Stimulated activated naive CD8-positive, alpha-beta T cell treated with anti-CD3 and anti-CD28 coated beads, Interleukin-15, Interleukin-2, amounts not matched to agents 100 U/mL and 50 U/mL, for 24 hours (primary cell): ENCODE measurements around the gene PRPSAP2.
A peak's percentile ranks its signal among the peaks of the same experiment; 100 is the strongest.
"Not testable (repeated sequence)": the region's sequence is repeated elsewhere in the genome, so short reads cannot be mapped to it uniquely, and the experiment has no call there.

Experiments
- ATAC-seq: fragments of 150-1000 bp; cut with Tn5 transposase; one replicate; pipeline ENCODE4 v1.10.0; 2021
- DNase-seq: peaks from one replicate; pipeline ENCODE4 v3.0.0; 2021

Gene PRPSAP2

GRCh38 chr17:18889658-18890057 lies 31.7 kb downstream of the PRPSAP2 start:
- ATAC-seq (no peak), DNase-seq (no peak)

GRCh38 chr17:18891541-18891940 lies 33.6 kb downstream of the PRPSAP2 start:
- no peak for DNase-seq
- ATAC-seq: no peak

- DNase-seq: no peak
- ATAC-seq: no peak
Measured at GRCh38 chr17:18896146-18896545, 38.2 kb downstream of the PRPSAP2 start.

- no peak for DNase-seq
- no peak for ATAC-seq
Measured at GRCh38 chr17:18896947-18897346, 39.0 kb downstream of the PRPSAP2 start.

GRCh38 chr17:18904482-18904881 lies 46.6 kb downstream of the PRPSAP2 start:
- no peak for DNase-seq
- ATAC-seq: no peak

GRCh38 chr17:18905226-18905625 lies 47.3 kb downstream of the PRPSAP2 start:
- no peak for ATAC-seq
- DNase-seq: no peak

- no peak for ATAC-seq
- DNase-seq: no peak
Measured at GRCh38 chr17:18910326-18910725, 52.4 kb downstream of the PRPSAP2 start.

- no peak for DNase-seq
Measured at GRCh38 chr17:18910881-18911280, 53.0 kb downstream of the PRPSAP2 start.

GRCh38 chr17:18916816-18917500 lies 59.0 kb downstream of the PRPSAP2 start:
- no peak for DNase-seq
- ATAC-seq: peak; percentile 24

More at GRCh38 chr17:18910881-18911280, 53.0 kb downstream of the PRPSAP2 start:
- no peak for ATAC-seq

- ATAC-seq: no peak
- no peak for DNase-seq
Measured at GRCh38 chr17:18917506-18918032, 59.6 kb downstream of the PRPSAP2 start.

- ATAC-seq (no peak), DNase-seq (no peak)
Measured at GRCh38 chr17:18919963-18920362, 62.0 kb downstream of the PRPSAP2 start.

GRCh38 chr17:18920911-18921441 lies 63.0 kb downstream of the PRPSAP2 start:
- DNase-seq: no peak
- ATAC-seq: peak; percentile 29

- no peak for ATAC-seq
- DNase-seq: no peak
Measured at GRCh38 chr17:18921485-18921884, 63.6 kb downstream of the PRPSAP2 start.

- DNase-seq (peak; percentile 32), ATAC-seq (peak; percentile 73)
Measured at GRCh38 chr17:18921912-18922451, 64.1 kb downstream of the PRPSAP2 start.

GRCh38 chr17:18922596-18922995 lies 64.7 kb downstream of the PRPSAP2 start:
- not testable (repeated sequence) for ATAC-seq

GRCh38 chr17:18925187-18925586 lies 67.3 kb downstream of the PRPSAP2 start:
- no peak for ATAC-seq

More at GRCh38 chr17:18922596-18922995, 64.7 kb downstream of the PRPSAP2 start:
- not testable (repeated sequence) for DNase-seq

GRCh38 chr17:18928628-18929125 lies 70.7 kb downstream of the PRPSAP2 start:
- DNase-seq (no peak), ATAC-seq (no peak)

More at GRCh38 chr17:18925187-18925586, 67.3 kb downstream of the PRPSAP2 start:
- no peak for DNase-seq

- DNase-seq (no peak), ATAC-seq (no peak)
Measured at GRCh38 chr17:18932360-18933055, 74.6 kb downstream of the PRPSAP2 start.

- ATAC-seq (peak; percentile 61), DNase-seq (no peak)
Measured at GRCh38 chr17:18933102-18934058, 75.4 kb downstream of the PRPSAP2 start.

- DNase-seq: no peak
- ATAC-seq: no peak
Measured at GRCh38 chr17:18937981-18938691, 80.2 kb downstream of the PRPSAP2 start.

GRCh38 chr17:18938692-18939023 lies 80.7 kb downstream of the PRPSAP2 start:
- DNase-seq: no peak
- no peak for ATAC-seq
